HG03159 (cell line): ENCODE data around the gene ERMAP.
A peak's percentile ranks its signal among the peaks of the same experiment; 100 is the strongest.
"Not testable (repeated sequence)": the region's sequence is repeated elsewhere in the genome, so short reads cannot be mapped to it uniquely, and the experiment has no call there.

ENCODE experiments used
- ATAC-seq: cut with Tn5 transposase; IDR thresholded peaks from one replicate; pipeline ENCODE4 v1.9.1; 2021; ENCODE audit warnings: mild to moderate bottlenecking, moderate library complexity; ENCODE audit not compliant: unreplicated experiment

Gene ERMAP

GRCh38 chr1:42841440-42842147 is 24.7 kb downstream of the ERMAP start:
- no peak for ATAC-seq

GRCh38 chr1:42844592-42845140 is 27.7 kb downstream of the ERMAP start:
- ATAC-seq: no peak

- no peak for ATAC-seq
Measured at GRCh38 chr1:42845193-42845592, 28.3 kb downstream of the ERMAP start.

- peak; percentile 20 for ATAC-seq
Measured at GRCh38 chr1:42845866-42846256, 28.9 kb downstream of the ERMAP start.

GRCh38 chr1:42846257-42847110 is 29.6 kb downstream of the ERMAP start, which contains the start of gene ZNF691:
ZNF691 (plus strand) TSS chr1:42846613; CDS start chr1:42849659, 3,046 bp downstream.
- peak; percentile 93 for ATAC-seq

GRCh38 chr1:42847111-42847595 is 30.2 kb downstream of the ERMAP start:
- no peak for ATAC-seq

GRCh38 chr1:42847721-42848460 is 31.0 kb downstream of the ERMAP start:
- ATAC-seq: no peak

GRCh38 chr1:42848823-42849537 is 32.1 kb downstream of the ERMAP start:
- ATAC-seq: no peak

- no peak for ATAC-seq
Measured at GRCh38 chr1:42849944-42850343, 33.0 kb downstream of the ERMAP start.

GRCh38 chr1:42851420-42851819 is 34.5 kb downstream of the ERMAP start:
- ATAC-seq: no peak

- no peak for ATAC-seq
Measured at GRCh38 chr1:42851960-42852607, 35.2 kb downstream of the ERMAP start.

GRCh38 chr1:42852608-42852980 is 35.7 kb downstream of the ERMAP start:
- no peak for ATAC-seq

GRCh38 chr1:42853116-42853884 is 36.4 kb downstream of the ERMAP start:
- no peak for ATAC-seq

GRCh38 chr1:42856554-42856953 is 39.6 kb downstream of the ERMAP start:
- not testable (repeated sequence) for ATAC-seq

GRCh38 chr1:42859366-42859765 is 42.4 kb downstream of the ERMAP start:
- ATAC-seq: not testable (repeated sequence)

- ATAC-seq: no peak
Measured at GRCh38 chr1:42860339-42861013, 43.6 kb downstream of the ERMAP start.

GRCh38 chr1:42861014-42861399 is 44.1 kb downstream of the ERMAP start:
- ATAC-seq: no peak

GRCh38 chr1:42866549-42866948 is 49.6 kb downstream of the ERMAP start:
- no peak for ATAC-seq
